CD4-positive, CD25-positive, alpha-beta regulatory T cell (primary cell): ENCODE measurements around the gene KIAA0319L. TPM values are rescaled to one million over a fixed set of nuclear protein-coding genes. Genes with fewer than 3 reads are reported as not detected.

Experiments
- polyA plus RNA-seq, 4 donors: library from polyadenylated mRNA; unstranded; fragments of 300-500 nt; fragmentation: Illumina TruSeq; gene quantifications; one replicate each; pipeline ENCODE4 v1.2.3, GENCODE V29; 2021
- total RNA-seq: library from RNA; stranded (reverse); gene quantifications from one replicate; pipeline ENCODE4 v1.2.3, GENCODE V29; 2022

Gene KIAA0319L
- total and polyA plus RNA-seq, 5 donors from 2014 or later, result 16.2 to 72.4 (median 17.6) TPM

Other genes starting within 250 kb of the KIAA0319L start
- gene NCDN, start 396 bp upstream of the KIAA0319L start, total RNA-seq, result 28.7 TPM
- 10 to 100 TPM in 2 of 4 donors, 1 to 10 TPM in 2; 5.5 to 11.1 (median 10.1) TPM for gene NCDN, start 396 bp upstream of the KIAA0319L start, polyA plus RNA-seq
- 5.1 TPM for gene TFAP2E, start 15.9 kb upstream of the KIAA0319L start, total RNA-seq
- under 1 TPM in 3 of 4 donors, not detected in 1; 0.17 to 0.71 (median 0.21) TPM for gene TFAP2E, start 15.9 kb upstream of the KIAA0319L start, polyA plus RNA-seq
- gene PSMB2, start 84.1 kb upstream of the KIAA0319L start, total RNA-seq, result 34.4 TPM
- 100 to 1,000 TPM in 1 of 4 donors, 10 to 100 TPM in 3; 69.6 to 101 (median 82.0) TPM for gene PSMB2, start 84.1 kb upstream of the KIAA0319L start, polyA plus RNA-seq
- gene C1orf216, start 161.5 kb upstream of the KIAA0319L start, total RNA-seq, result 9.0 TPM
- 10 to 100 TPM; 12.6 to 23.9 (median 15.9) TPM for gene C1orf216, start 161.5 kb upstream of the KIAA0319L start, polyA plus RNA-seq
- 2.9 TPM for gene CLSPN, start 212.6 kb upstream of the KIAA0319L start, total RNA-seq
- gene CLSPN, start 212.6 kb upstream of the KIAA0319L start, polyA plus RNA-seq, result under 1 TPM; 0.13 to 0.95 (median 0.29) TPM